ENCODE data around the gene SPC24.

- TF ChIP-seq CTCF (IDR thresholded peaks at IDR 0.05) (no peak), POLR2A (IDR thresholded peaks at IDR 0.05) (no peak)
Observed at GRCh38 chr19:11194173-11194572, 38.6 kb upstream of the SPC24 start.
